Inflammatory macrophage treated with lipopolysaccharide for 4 hours (primary cell): ENCODE data around the gene PPARGC1A.

Source experiments
- DNase-seq: peaks from one replicate; pipeline ENCODE4 v3.0.0-alpha.2; 2020

The PPARGC1A gene

DNA sequence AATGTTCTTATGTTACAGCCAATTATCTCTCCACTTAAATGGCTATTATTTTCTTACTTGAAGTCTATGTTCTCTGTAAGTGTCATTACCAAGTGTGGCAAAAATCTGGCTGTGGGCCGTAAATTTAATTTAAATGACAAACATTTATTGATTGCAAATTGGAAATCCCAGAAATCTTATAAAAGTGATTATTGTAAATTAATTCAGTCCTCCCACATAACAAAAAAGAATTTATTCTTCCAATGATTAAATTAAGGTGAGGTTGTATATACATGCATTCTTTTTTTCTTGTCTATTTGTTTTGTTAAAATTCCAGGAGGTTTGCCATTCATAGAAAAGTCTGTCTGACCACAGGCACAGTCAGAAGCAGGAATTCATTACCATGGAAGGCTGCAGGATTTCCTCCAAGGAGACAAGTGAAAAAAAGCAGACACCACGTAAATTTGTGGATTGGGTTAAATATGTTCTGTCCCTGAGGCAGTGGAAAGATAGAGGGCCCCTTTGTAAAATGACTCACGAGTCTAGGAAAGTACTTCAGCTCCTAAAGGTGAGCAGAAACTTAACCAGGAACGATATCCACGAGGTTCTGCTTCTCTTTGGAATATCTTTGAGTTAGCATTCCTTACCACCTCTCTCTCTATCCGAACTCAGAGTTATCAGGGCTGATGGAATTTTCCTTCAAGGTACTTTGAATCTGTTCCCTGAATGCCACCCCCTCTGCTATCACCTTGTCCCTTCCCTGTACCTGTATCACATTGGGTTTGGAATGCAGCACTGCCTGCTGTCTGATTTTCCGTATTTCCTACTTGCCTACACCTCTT lies 10.7 kb downstream of the PPARGC1A start:
- DNase-seq, result no peak

GRCh38 chr4:23878246-23878891 lies 11.5 kb downstream of the PPARGC1A start:
- DNase-seq, result no peak

DNA sequence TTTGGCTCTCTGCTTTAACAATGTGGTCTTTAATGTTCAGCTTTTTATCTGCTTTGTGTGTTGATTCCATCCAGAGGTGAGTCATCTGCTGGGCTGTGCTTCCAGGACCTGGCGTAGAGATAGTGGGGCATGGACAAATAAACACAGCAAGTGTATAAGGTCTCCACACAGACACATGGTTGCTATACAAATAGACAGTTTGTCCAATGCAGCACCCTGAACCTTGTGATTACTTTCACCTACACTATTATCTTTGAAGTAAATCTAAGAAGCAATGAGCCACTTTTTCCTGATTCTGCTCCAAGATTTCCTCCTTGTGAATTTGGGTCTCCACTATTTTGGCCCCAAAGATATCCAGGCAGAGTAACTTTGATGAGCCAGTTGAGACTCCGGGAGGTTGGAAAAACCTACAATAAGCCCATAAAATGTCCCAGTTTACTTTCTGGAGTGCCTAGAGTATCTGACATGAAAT lies 12.1 kb downstream of the PPARGC1A start:
- DNase-seq, result no peak

DNA sequence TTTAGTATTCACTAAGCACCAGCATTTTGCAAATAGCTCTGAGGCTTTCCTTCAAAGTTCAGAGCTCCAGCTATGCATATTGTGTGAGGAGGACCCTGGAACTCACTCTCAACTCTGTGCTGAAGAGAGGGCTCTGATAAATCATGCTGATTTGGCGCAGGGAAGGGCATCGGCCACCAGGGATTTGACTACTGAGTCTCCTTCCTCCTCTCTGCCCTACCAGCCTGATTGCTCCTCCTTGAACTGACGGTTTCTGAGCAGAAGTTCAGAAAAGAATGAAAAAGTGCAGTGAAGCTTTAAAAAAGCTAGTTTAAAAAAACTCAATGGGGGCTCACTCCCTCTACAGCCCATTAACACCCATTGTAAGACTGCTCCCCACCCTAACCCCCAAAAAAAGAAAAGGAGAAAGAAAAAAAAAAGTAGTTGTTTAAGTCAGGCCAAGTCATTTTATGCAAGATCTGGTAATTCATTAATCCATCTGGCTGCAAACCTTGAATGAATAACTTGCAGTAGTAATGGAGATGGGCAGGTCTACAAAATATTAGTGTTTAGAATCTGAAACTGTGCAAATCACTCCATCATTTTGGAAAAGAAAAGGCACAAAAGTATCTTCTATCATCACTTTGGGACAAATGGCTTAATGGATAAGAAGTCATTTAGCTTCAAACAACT lies 13.3 kb downstream of the PPARGC1A start:
- no peak for DNase-seq

DNA sequence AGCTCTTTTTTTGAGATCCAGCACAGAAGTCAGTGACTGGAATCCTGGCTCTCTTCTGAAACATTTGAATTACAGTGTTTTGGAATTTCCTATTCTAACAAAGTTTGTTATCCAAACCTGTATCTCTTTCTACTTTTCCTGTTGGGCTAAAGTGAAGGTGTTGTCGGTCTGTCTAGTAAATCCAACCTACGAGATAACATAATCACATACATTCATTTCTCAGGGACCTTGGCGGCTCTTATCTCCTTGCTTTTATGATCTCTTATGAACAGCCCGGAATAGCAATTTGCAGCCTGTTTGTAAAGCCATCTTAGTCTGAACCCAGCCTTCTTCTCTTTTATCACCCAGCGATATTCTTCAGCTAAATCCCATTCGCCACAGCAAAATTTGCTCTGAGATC lies 14.5 kb downstream of the PPARGC1A start:
- no peak for DNase-seq

GRCh38 chr4:23874536-23874901 lies 15.3 kb downstream of the PPARGC1A start:
- no peak for DNase-seq

GRCh38 chr4:23873717-23874535 lies 15.9 kb downstream of the PPARGC1A start:
- DNase-seq, result no peak

DNA sequence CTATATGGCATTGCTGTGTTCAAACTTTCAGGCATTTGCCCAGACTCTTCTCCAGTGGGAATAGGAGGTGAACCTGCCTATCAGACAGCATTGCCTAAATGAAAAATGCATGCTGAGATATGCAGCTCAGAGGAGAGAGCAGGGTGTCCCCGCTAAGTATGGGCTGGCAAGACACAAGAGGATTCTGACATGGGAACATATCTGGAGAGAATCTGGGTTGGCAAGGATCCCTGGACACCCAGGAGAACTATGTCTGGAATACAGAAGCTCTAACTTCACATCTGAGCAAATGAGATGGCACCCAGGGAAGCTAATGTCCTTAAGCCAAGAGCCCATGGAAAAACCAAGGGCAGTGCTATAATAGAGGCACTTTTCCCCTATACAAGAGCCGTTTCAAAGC lies 18.4 kb downstream of the PPARGC1A start:
- no peak for DNase-seq

GRCh38 chr4:23866450-23867075 lies 23.3 kb downstream of the PPARGC1A start:
- no peak for DNase-seq

DNA sequence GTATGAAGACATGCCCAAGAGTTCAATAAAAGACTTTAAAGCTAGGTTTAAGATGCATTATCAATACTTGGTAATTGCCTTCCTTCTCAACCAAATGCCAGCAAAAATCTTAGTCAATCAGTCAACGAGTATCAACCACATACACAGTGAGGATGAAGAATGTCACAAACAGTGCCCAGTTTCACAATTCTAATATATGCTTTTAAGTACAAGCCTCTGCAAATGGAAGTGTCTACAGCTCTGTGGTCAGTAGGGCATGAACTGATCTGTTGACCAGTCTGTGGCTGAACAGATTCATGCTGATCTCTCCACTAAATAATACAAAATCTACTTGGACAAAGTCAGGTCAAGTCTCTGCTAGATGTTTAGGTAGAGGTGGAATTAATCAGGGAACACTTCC lies 27.9 kb downstream of the PPARGC1A start:
- no peak for DNase-seq

GRCh38 chr4:23860919-23861318 lies 28.9 kb downstream of the PPARGC1A start:
- no peak for DNase-seq

GRCh38 chr4:23857367-23857959 lies 32.4 kb downstream of the PPARGC1A start:
- no peak for DNase-seq

DNA sequence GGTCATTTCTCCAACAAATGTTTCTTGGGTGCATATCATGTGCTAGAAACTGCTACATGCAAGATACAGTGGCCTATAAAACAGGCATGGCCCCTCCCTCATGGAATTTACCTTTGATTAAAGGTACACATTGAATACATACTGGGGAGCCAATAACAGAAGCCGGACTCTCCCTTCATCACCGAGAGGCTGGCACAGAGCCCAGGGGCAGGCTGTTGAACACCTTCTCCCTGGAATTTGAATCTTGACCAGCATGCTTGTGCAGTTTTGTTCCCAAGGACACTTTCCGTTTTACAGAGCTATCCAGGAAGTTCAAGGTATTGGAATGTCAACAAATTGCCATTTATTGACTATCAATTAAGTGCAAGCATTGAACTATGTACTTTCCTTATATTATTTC lies 33.2 kb downstream of the PPARGC1A start:
- no peak for DNase-seq

DNA sequence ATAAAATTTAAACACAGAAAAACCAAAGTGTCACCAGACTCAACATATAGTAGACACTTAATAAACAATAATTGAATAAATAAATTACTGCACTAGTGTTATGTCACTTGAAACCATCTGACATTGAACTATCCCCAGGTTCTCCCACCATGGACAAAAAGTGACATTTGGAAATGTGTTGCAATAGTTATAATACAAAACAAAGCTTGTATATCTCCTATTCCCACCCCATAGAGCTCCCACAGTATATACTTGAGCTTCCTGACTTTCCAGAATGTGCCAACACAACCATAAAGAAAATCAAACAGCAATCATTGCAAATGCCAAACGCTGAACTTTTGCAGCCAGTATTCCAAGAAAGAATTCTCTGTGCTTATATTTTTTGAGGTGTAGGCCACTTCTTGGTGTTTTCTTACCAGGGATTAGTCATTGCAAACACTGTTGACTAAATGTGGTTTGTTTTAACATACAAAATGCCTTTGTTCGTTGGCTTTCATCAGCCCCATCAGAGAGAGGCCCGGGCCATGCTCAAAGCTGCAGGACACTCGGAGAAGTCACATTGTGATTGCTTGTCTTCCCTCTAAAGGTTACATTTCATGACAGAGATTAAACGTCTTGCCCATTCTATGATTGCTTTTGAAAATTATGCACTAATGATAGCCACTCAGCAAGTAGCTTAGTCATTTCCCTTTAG lies 33.8 kb downstream of the PPARGC1A start:
- no peak for DNase-seq

DNA sequence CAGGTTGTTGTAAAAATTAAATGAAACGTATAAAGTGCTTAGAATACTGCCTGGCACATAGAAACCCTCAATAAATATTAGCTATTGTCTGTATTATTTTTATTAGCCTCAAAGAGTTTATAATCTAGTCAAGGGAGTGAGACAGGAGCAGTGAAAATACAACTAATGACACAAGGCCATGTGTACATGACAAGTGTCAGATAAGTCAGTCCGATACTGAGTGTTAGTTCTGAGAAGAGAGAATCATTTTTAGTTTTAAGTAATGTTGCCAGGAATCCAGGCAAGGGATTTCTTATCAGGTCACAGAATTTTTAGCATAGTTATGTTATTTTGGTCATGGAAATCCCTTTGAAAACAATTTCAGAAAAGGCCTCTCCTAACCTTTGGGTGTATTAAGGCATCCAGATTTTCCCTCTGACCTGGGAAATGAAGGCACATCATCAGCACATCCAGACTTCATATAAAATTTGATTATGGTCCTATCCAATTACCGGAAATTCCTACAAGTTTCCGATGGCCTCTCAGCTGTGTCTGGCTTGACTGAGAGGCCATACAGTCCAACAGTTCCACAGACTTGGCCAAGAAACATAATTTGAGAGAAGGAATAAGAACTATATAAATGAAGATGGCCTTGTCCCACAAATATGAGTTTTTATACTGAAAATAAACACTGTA lies 35.7 kb downstream of the PPARGC1A start:
- no peak for DNase-seq

- no peak for DNase-seq
Observed at GRCh38 chr4:23851464-23851863, 38.4 kb downstream of the PPARGC1A start.

DNA sequence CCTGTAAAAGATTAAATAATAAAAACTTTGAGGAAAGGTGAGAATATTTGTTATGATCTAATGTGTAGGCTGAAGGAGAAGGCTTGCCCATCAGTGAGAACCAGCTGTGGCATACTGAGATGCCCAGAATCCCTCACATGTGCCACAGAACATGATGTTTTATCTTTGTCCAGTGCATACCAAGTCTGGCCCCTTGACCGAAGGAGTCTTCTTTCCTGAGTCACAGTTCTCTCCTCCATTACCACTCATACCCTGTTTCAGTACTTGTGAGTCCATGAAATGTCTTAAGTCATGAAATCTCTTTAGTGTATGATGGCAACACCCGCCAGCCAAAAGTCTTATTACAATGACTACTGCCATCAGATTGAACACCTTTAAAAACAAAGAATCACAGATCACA lies 42.7 kb downstream of the PPARGC1A start:
- no peak for DNase-seq

- DNase-seq, result no peak
Observed at GRCh38 chr4:23844961-23845360, 44.9 kb downstream of the PPARGC1A start.

DNA sequence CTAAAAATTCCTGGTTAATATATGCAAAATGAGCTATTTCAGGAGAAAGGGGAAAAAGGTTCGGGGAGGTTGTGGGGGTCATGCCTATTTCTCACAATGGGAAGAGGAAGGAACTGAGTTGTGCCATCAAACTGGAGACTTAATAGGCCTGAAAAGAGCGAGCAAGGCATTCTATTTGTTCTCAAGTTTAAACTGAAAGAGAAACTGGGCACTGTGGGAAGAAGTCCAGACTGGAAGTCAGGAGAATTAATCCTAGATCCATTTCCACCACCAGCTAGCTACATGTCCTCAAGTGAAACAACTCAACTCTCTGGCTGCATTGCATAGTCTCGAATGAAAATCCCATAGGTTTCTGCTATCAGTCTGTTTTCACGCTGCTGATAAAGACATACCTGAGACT lies 50.6 kb downstream of the PPARGC1A start:
- DNase-seq, result no peak

DNA sequence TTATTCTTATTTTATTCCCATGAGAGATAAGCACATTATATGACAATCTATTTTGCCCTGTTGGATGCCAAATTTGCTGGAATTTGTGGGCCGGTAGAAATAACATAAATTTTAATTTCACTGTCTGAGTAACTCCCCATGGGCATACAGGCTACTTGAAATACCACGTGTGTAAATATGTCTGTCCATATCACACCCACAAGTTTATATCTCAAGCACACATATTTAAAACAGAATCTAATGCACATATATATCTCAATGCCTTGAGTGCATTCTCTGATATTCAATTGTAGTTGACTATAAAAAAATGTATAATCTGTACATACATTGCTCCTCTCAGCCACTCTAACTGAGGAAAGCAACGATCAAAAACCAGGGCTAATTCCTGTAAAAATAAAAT lies 51.2 kb downstream of the PPARGC1A start:
- DNase-seq, result no peak

DNA sequence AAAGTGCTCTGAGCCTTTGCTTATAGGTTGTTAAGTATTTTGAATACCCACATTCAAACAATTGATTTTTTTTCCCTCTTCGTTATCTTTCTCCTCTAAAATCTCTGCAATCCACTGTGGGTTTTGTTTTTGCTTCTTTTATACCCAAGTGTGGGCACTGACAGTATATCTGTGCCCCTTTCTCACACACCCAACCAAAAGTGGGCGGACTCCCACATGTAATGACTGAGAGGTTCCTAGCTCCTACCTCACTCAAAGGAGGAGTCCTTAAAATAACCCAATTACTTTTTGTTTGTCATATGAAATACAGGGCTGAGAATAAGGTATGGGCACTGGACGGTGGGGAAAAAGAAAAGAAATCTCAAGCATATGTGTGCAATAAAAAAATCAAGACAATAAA lies 51.7 kb downstream of the PPARGC1A start:
- DNase-seq, result no peak
